ENCODE data around the gene KLK7.

KLK7 gene

GRCh38 chr19:51005248-51005647 lies 21.5 kb upstream of the KLK7 start:
- TF ChIP-seq, protein P1, sequence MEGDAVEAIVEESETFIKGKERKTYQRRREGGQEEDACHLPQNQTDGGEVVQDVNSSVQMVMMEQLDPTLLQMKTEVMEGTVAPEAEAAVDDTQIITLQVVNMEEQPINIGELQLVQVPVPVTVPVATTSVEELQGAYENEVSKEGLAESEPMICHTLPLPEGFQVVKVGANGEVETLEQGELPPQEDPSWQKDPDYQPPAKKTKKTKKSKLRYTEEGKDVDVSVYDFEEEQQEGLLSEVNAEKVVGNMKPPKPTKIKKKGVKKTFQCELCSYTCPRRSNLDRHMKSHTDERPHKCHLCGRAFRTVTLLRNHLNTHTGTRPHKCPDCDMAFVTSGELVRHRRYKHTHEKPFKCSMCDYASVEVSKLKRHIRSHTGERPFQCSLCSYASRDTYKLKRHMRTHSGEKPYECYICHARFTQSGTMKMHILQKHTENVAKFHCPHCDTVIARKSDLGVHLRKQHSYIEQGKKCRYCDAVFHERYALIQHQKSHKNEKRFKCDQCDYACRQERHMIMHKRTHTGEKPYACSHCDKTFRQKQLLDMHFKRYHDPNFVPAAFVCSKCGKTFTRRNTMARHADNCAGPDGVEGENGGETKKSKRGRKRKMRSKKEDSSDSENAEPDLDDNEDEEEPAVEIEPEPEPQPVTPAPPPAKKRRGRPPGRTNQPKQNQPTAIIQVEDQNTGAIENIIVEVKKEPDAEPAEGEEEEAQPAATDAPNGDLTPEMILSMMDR (IDR thresholded peaks at IDR 0.05; ENCODE audit: low read depth, low read length, missing control alignments): no peak
- in situ Hi-C loops (cut with HindIII; ENCODE audit: low sequenced_read_pairs): no loop called here
- H3K4me3 ChIP-seq (ENCODE audit: low read depth, low read length): no peak overlapping the region
- no peak for DNase-seq (ENCODE audit: low read depth)

DNA sequence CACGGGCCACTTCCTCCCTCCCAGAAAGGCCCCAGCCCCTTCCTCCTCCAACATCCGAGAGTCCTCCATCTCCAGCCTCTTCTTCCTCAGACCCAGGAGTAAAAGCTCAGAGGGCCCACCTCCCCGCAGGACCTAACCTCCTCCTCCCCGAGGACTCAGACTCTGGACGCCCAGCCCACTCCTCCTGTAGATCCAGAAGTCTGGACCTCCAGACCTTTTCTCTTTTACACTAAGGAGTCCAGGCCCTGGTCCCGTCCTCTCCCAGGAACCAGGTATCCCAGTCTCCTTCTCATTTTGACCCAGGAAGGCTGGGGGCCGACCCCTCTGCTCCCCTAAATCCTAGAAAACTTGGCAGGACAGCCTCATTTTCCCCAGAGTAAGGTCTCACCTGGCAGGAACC lies 19.6 kb upstream of the KLK7 start:
- TF ChIP-seq, protein P1 (IDR thresholded peaks at IDR 0.05; ENCODE audit: low read depth, low read length, missing control alignments): no peak
- in situ Hi-C loops (cut with HindIII; ENCODE audit: low sequenced_read_pairs): no loop called here
- no peak overlapping the region for H3K4me3 ChIP-seq (ENCODE audit: low read depth, low read length)
- no peak for DNase-seq (ENCODE audit: low read depth)

- no peak for DNase-seq (ENCODE audit: low read depth)
- TF ChIP-seq, protein P1 (IDR thresholded peaks at IDR 0.05; ENCODE audit: low read depth, low read length, missing control alignments): no peak
- in situ Hi-C loops (cut with HindIII; ENCODE audit: low sequenced_read_pairs): no loop called here
- H3K4me3 ChIP-seq (ENCODE audit: low read depth, low read length): no peak overlapping the region
Observed at GRCh38 chr19:51002542-51003311, 19.0 kb upstream of the KLK7 start.

DNA sequence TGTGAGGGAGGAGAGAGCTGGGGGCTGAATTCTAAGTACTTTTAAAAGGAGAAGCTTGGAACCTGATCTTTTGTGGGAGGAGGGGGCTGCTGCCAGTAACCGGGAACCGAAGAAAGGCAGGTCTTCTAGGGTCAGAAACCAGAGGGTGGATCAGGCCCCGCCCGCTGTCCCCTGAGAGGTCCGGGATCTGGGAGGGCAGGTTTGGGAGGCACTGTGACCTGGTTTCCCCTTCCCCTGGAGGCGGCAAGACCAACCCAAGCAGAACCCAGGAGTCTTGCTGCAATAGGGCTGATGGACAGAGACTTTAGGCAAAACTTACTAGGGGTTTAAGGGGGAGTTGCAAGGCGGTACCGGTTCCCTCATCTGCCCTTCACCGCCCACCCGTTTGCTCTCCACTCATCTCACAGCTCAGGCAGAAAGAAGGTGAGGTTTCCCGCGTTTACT lies 18.4 kb upstream of the KLK7 start:
- in situ Hi-C loops (cut with HindIII; ENCODE audit: low sequenced_read_pairs): no loop called here
- no peak overlapping the region for H3K4me3 ChIP-seq (ENCODE audit: low read depth, low read length)
- TF ChIP-seq, protein P1 (IDR thresholded peaks at IDR 0.05; ENCODE audit: low read depth, low read length, missing control alignments): no peak
- DNase-seq (ENCODE audit: low read depth): no peak

DNA sequence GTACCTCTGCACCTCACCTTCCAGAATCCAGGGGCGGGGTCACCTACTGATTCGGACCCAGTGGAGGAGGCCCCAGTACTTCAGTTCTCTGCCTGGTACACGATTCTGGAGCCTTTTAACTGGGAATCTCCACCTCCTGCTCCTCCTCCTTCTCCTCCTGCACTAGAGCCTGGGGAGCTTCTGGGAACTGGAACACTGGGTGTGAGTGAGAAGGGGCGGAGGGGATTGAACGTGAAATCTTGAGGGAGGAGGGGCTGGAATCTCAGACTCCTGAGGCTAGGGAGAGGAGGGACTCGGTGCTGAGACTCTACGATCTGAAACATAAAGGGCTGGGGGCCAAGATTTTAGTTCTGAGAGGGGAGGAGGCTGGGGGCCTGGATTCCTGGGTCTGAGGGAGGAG lies 17.8 kb upstream of the KLK7 start, which contains the start of gene KLK8:
Gene KLK8 (minus strand): TSS at position 90 of the 400 bp plus-strand sequence. CDS start 437 bp downstream, outside the sequence.
- TF ChIP-seq, protein P1 (IDR thresholded peaks at IDR 0.05; ENCODE audit: low read depth, low read length, missing control alignments): no peak
- H3K4me3 ChIP-seq (ENCODE audit: low read depth, low read length): no peak within 1 kb of the TSS
- DNase-seq (ENCODE audit: low read depth): no peak
- in situ Hi-C loops (cut with HindIII; ENCODE audit: low sequenced_read_pairs): no loop called here

GRCh38 chr19:51000981-51001380 lies 17.3 kb upstream of the KLK7 start:
- in situ Hi-C loops (cut with HindIII; ENCODE audit: low sequenced_read_pairs): no loop called here
- TF ChIP-seq, protein P1 (IDR thresholded peaks at IDR 0.05; ENCODE audit: low read depth, low read length, missing control alignments): no peak
- H3K4me3 ChIP-seq (ENCODE audit: low read depth, low read length): no peak overlapping the region
- DNase-seq (ENCODE audit: low read depth): no peak

Measured in astrocyte of the cerebellum (primary cell).